Tibial nerve (tissue), 4 donors: Measurements from ENCODE around the gene PTPRC. TPM values are rescaled to one million over a fixed set of nuclear protein-coding genes. Genes with fewer than 3 reads are reported as not detected.

Source experiments
- DNase-seq, 2 donors: peaks; one replicate each; pipeline ENCODE4 v3.0.0-alpha.2; 2019; ENCODE audit warnings: low spot score in 2 of 2
- H3K27ac ChIP-seq, 4 donors: fragments of 200-600 bp; sonication (generic) in 3 of 4; one replicate each; pipeline ENCODE4 v1.5.1; 2017 to 2019; ENCODE audit warnings: mild to moderate bottlenecking in 1 of 4
- H3K27me3 ChIP-seq, 2 donors: fragments of 200-600 bp; sonication (generic) in 1 of 2; one replicate each; pipeline versions ENCODE4 v1.5.1 to v1.6.0; 2017 to 2019
- H3K36me3 ChIP-seq, 3 donors: fragments of 200-600 bp; sonication (generic); one replicate each; pipeline ENCODE4 v1.5.1; 2018 to 2019
- H3K4me1 ChIP-seq, 4 donors: fragments of 200-600 bp; sonication (generic) in 3 of 4; one replicate each; pipeline ENCODE4 v1.5.1; 2017 to 2019
- H3K4me3 ChIP-seq, 4 donors: fragments of 200-600 bp; sonication (generic) in 3 of 4; one replicate each; pipeline ENCODE4 v1.5.1; 2017 to 2019; ENCODE audit warnings: mild to moderate bottlenecking in 1 of 4, moderate library complexity in 1 of 4
- H3K9me3 ChIP-seq, 4 donors: fragments of 200-600 bp; sonication (generic) in 3 of 4; one replicate each; pipeline ENCODE4 v1.5.1; 2017 to 2019
- CTCF ChIP-seq, 5 experiments: fragments of 200-600 bp in 3 of 5; fragments of 450-650 bp in 2 of 5; sonication (generic) in 3 of 5; IDR thresholded peaks; one replicate each; pipeline ENCODE4 v1.5.1; 2016 to 2019; ENCODE audit warnings: antibody characterized with exemption in 5 of 5, mild to moderate bottlenecking in 3 of 5, moderate library complexity in 2 of 5
- EP300 ChIP-seq, 2 donors: sonication (generic); formaldehyde crosslinking; IDR thresholded peaks; one replicate each; pipeline ENCODE4 v1.6.1; 2017; ENCODE audit warnings: antibody characterized with exemption in 2 of 2, mild to moderate bottlenecking in 1 of 2
- POLR2A ChIP-seq, 2 donors: fragments of 450-650 bp; IDR thresholded peaks; one replicate each; pipeline ENCODE4 v1.6.1; 2017; ENCODE audit warnings: antibody characterized with exemption in 2 of 2, mild to moderate bottlenecking in 2 of 2, moderate library complexity in 2 of 2
- WGBS, 2 donors: methylation state at CpG; one replicate each; pipeline ENCODE4 v1.1.5; 2018; 5-methylcytosine and 5-hydroxymethylcytosine counted together
- total RNA-seq, 4 donors: library from RNA; depleted of rRNA; stranded (reverse); fragments of >200 nt; gene quantifications; one replicate each; pipeline ENCODE4 v1.1.0, GENCODE V29; 2016

Gene PTPRC
- total RNA-seq, 4 donors from 2014 or later = 10.3 to 16.5 (median 13.6) TPM

GRCh38 chr1:198642983-198643382 lies 4.1 kb downstream of the PTPRC start:
- TF ChIP-seq POLR2A (IDR thresholded peaks at IDR 0.05) (no peak), EP300 (IDR thresholded peaks at IDR 0.05) (no peak), CTCF (IDR thresholded peaks at IDR 0.05) (no peak)

GRCh38 chr1:198643808-198644207 lies 5.0 kb downstream of the PTPRC start:
- H3K4me1 ChIP-seq = no peaks in the 10 kb centered on the region
- H3K4me3 ChIP-seq = no peak overlapping the region
- no peak for DNase-seq
- no peak overlapping the region for H3K27ac ChIP-seq
- no peaks in the 10 kb centered on the region for H3K9me3 ChIP-seq
- WGBS, 2 donors = 79 to 80% methylated on average over 1 of the region's 1 CpG
- no peaks in the 10 kb centered on the region for H3K36me3 ChIP-seq
- no peaks in the 10 kb centered on the region for H3K27me3 ChIP-seq
- TF ChIP-seq POLR2A (IDR thresholded peaks at IDR 0.05) (no peak), CTCF (IDR thresholded peaks at IDR 0.05) (no peak), EP300 (IDR thresholded peaks at IDR 0.05) (no peak)

More at GRCh38 chr1:198642983-198643382, 4.1 kb downstream of the PTPRC start:
- Histone ChIP-seq H3K4me1 (peaks cover 0 to 3% (median 0%) of the 10 kb centered on the region in 4 donors), H3K9me3 (no peaks in the 10 kb centered on the region), H3K4me3 (no peak overlapping the region), H3K27ac (no peak overlapping the region), H3K27me3 (no peaks in the 10 kb centered on the region), H3K36me3 (no peaks in the 10 kb centered on the region)
- DNase-seq = no peak

GRCh38 chr1:198647055-198647454 lies 8.2 kb downstream of the PTPRC start:
- H3K4me3 ChIP-seq = no peak overlapping the region
- DNase-seq = no peak

GRCh38 chr1:198648592-198648991 lies 9.8 kb downstream of the PTPRC start:
- Histone ChIP-seq H3K36me3 (no peaks in the 10 kb centered on the region), H3K27ac (no peak overlapping the region), H3K27me3 (no peaks in the 10 kb centered on the region), H3K4me3 (no peak overlapping the region), H3K9me3 (no peaks in the 10 kb centered on the region), H3K4me1 (no peaks in the 10 kb centered on the region)
- TF ChIP-seq POLR2A (IDR thresholded peaks at IDR 0.05) = no peak
- TF ChIP-seq EP300 (IDR thresholded peaks at IDR 0.05) = no peak
- no peak for TF ChIP-seq CTCF (IDR thresholded peaks at IDR 0.05)
- no peak for DNase-seq

More at GRCh38 chr1:198647055-198647454, 8.2 kb downstream of the PTPRC start:
- no peaks in the 10 kb centered on the region for H3K27me3 ChIP-seq
- H3K9me3 ChIP-seq = no peaks in the 10 kb centered on the region
- 78 to 83% methylated on average over 1 of the region's 1 CpG for WGBS, 2 donors
- H3K4me1 ChIP-seq = no peaks in the 10 kb centered on the region
- no peak overlapping the region for H3K27ac ChIP-seq
- no peaks in the 10 kb centered on the region for H3K36me3 ChIP-seq
- TF ChIP-seq POLR2A (IDR thresholded peaks at IDR 0.05) = no peak
- no peak for TF ChIP-seq EP300 (IDR thresholded peaks at IDR 0.05)
- TF ChIP-seq CTCF (IDR thresholded peaks at IDR 0.05) = no peak

- 87 to 89% methylated on average over 5 of the region's 5 CpGs for WGBS, 2 donors
- no peak for TF ChIP-seq EP300 (IDR thresholded peaks at IDR 0.05)
- no peak for TF ChIP-seq POLR2A (IDR thresholded peaks at IDR 0.05)
Observed at GRCh38 chr1:198649232-198649967, 10.6 kb downstream of the PTPRC start.

More at GRCh38 chr1:198649232-198649967, 10.6 kb downstream of the PTPRC start:
- no peaks in the 10 kb centered on the region for H3K4me1 ChIP-seq
- no peak overlapping the region for H3K4me3 ChIP-seq
- no peak for DNase-seq
- no peaks in the 10 kb centered on the region for H3K36me3 ChIP-seq
- no peaks in the 10 kb centered on the region for H3K9me3 ChIP-seq
- no peak overlapping the region for H3K27ac ChIP-seq
- H3K27me3 ChIP-seq = no peaks in the 10 kb centered on the region
